ENCODE results near the gene MCRIP1.

The MCRIP1 gene

DNA sequence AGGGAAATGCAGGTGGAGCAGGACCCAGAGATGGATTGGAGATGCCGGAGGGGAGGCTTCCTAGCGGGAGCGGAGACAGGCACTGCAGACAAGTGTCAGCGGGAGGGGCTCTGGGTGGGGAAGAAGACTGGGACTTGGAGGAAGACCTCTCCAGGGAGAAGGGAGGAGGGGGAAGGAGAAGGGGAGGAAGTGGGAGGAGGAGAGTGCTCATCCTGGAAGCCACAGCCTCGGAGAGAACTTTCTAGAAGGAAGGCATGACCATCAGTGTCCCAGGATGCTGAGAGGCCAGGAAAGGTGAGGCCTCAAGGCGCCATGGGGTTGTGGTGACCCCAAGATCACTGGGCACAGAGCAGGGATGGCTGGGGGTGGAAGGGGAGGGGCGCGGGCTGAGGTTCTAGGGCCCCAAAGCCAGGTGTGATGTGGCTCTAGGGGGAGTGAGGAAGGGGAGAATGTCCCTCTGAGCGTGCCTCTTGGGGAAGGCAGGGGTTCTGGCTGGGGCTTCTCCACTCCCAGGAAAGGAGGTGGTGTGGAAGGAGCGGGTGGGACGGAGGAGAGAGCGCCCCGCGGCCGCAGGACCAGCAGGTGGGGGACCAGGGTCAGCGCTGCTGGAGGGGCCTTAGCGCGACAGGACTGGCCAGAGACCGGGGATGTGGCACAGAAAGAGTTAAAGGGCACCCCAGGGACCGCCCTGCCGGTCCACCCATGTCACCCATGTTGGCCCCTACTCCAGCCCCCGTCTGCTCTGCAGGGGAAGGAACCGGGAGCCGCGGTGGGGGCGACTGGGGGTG, 30.0 kb downstream of the MCRIP1 start:
- DNase-seq = no peak

GRCh38 chr17:81802048-81802758, 30.9 kb downstream of the MCRIP1 start:
- no peak for DNase-seq

DNA sequence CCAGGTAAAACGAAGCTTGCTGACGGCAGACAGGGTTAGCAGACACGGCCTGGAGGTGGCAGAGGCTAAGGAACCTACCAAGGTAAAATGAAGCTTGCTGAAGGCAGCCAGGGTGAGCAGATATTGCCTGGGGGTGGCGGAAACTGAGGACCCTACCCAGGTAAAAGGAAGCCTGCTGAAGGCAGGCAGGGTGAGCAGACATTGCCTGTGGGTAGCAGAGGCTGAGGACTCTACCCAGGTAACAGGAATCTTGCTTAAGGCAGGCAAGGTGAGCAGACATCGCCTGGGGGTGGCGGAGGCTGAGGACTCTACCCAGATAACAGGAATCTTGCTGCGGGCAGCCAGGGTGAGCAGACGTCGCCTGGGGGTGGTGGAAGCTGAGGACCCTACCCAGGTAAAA, 31.8 kb downstream of the MCRIP1 start:
- no peak for DNase-seq

GRCh38 chr17:81794509-81794908, 38.6 kb downstream of the MCRIP1 start:
- no peak for DNase-seq

GRCh38 chr17:81794074-81794476, 39.0 kb downstream of the MCRIP1 start:
- DNase-seq = no peak

DNA sequence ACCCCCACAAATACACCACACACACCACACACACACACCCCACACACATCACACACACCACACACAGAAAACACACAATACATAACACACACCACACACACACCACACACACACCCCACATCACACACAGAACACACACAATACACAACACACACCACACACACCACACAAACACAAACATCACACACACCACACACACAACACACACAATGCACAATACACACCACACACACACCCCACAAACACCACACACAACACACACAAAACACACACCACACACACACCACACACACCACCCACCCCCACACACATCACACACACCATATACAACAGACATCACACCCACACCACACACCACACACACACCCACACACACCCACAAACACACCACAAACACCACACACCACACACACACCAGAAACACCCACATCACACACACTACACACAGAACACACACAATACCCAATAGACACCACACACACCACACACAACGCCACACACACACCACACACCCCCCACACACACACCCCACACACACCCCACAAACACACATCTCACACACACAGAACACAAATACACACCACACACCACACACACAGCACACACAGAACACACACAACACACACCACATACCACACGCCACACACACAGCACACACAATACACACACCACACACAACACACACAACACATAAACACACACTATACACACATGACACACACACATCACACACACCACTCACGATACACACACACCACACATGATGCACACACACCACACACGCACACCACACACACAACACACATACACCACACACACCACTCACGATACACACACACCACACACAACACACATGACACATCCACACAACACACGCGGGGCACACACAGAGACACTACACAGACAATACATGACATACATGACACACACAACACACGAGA, 40.1 kb downstream of the MCRIP1 start:
- DNase-seq = no peak

All from CD4-positive, alpha-beta T cell treated with Interleukin-15 for 1 hour (primary cell).